NCI-H446 treated with DMSO at 0.1 percent for 48 hours (cell line): ENCODE results near the gene DOCK2.

Experiments used
- DNase-seq: peaks from one replicate; lab custom pipeline; 2025; lab: John Stamatoyannopoulos, UW

Gene DOCK2

DNA sequence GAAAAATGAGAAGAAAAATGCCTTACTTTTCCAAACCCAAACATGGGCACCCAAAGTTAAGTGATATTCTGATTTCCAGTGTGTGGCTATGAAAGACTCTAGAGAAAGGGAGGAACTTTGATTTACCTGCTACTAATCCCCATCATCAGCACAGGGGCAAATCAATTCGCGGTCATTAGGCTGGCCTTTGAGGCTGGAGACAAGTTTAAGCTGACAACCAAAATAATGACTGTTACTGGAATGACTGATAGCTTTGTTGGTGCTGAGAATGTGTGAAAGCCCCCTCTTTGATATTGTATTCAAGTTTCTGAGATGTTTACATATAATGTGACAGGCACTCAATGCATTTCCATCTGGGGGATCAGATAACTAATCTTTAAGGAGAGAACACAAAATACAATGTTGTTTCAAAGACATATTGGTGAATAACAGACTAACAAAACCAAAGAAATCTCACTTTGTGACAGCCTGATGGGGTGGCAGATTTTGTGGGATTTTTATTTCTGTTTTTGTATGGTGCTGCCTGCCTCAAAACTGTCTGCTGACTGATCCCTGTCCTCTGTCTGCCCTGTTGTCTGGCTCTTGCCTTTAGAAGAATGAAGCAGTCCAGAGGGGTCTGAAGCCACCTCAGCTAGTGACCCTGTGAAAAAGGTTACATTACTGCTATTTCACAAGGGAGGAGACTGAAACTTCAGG, 355.9 kb downstream of the DOCK2 start:
- no peak for DNase-seq

DNA sequence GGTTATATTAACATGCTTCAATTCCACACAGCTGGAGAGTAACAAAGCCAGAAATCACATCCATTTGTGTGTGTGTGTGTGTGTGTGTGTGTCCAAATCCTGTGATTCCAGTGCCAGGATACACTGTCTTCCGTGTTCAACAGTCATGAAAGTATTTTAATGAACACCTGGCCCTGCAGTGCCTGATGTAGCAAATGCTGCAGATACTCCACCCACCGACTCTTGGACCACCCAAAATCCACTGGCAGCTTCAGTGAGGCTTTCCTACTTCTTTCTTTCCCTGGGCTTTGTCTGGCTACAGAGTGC, 356.4 kb downstream of the DOCK2 start:
- DNase-seq, result no peak

DNA sequence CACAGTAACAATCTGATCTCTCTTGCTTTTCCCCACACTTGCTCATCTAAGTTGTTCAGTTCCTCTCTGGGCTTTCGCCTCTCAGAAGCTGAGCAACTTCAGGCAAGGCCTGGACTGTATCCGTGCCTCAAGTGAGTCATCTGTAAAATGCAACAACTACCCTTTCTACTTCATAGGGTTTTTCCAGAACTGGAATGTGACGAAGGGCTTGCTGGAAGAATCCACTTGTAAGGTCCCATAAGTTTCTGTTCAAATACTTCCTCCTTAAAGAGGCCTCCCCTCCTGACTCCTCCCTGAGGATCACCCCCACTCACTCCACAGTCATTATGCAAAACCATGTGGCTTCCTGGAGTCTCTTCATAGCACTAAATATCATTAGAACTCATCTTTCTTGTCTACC, 360.7 kb downstream of the DOCK2 start:
- DNase-seq, result no peak

DNA sequence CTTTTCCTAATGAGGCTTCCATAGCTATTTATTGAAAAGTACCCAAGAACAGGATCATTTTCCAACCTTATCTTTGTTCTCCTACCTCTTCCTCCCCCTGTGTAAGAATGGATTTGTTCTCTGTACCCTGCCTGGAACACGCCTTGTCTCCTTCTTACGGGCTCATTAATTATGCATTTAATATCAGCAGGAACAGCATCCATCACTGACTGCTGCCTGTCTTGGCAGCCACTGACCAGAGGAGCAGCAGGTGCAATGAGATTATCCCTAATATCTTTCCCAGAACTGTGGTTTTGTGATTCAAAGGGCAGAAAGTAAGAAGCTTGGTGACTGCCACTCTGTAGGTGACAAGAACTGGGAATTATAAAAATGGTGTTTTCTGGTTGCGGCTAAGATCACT, 362.5 kb downstream of the DOCK2 start:
- DNase-seq, result no peak

DNA sequence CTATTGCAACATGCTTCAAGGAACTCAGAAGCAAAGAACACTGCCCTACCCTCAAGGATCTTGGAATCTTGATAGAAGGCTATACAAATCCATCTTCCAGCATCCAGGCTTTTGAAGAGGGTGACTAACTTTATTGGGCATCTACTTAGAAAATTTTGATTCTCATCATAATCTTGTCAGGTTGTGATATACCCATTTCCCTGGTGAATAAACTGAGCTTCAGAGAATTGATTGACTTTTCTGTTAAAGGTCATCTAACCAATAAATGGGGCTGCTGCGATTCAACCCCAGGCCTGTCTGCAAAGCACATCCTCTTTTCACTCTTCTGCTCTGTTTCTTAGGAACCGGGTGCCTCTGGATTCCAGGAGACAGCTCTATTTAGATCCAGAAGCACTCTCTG, 363.1 kb downstream of the DOCK2 start:
- DNase-seq, result no peak

DNA sequence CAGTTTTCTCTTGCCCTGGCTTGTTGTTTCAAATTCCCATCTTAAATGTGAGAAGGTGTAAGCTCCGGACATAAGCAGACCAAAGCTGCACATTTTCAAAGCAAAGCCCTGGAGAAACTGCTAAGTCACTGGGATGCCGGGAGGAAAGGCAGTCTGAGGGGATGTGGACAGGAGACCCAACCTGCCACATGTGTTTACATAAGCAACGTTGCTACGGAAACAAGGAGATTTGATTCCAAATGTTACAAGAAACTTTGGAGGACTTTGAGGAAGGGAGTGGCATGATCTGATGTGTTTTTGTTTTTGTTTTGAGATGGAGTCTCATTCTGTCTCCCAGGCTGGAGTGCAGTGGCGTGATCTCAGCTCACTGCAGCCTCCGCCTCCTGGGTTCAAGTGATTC, 368.9 kb downstream of the DOCK2 start:
- DNase-seq, result no peak

DNA sequence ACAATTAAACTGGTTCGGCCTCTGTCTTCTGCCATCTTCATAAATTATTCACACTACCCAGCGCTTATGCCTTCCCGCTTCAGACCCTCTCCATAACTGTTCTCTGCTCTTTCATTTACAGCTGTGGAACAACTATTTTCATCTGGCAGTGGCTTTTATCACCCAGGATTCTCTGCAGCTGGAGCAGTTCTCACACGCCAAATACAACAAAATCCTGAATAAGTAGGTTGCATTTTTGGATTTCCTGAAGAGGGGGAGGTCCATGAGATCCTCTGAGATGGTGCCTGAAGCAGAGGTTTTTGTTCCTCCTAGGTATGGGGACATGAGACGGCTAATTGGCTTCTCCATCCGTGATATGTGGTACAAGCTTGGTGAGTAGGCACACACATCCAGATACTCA, 371.3 kb downstream of the DOCK2 start:
- no peak for DNase-seq

DNA sequence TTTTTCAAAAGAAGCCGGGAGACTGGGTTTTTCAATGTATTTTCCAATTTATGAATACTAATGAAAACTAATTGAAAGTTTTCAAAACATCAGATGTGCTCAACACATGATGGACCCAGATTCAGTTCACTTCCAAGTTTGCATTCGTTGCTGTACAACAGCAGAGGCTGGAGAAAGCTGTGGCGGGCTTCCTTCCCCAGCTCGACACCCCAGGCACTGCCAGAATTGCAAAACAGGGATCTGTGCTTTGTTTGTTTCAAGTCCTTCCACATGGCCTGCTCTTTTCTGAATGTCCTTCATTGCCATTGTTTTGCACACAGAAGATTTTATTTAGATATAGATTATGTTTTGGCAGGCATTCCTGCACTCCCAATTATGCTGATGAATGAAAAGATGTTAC, 373.5 kb downstream of the DOCK2 start:
- DNase-seq, result no peak

DNA sequence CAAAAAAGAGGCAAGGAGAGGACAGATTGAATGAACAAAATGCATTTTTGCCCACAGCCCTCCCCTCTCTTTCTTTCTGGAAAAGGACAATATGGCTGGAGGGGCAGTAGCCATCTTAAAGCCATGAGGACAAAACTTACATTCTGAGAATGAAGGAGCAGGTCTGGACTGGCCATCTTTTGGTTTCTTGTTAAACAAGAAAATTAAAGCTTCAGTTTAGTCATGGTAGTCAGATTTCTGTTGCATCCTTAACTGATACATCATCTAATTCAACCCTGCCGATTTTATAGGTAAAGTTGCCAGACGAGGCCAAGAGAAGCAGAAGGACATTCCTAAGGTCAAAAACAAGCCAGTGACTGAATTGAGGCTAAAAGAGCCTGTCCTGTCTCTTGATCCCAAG, 374.7 kb downstream of the DOCK2 start:
- DNase-seq, result no peak

DNA sequence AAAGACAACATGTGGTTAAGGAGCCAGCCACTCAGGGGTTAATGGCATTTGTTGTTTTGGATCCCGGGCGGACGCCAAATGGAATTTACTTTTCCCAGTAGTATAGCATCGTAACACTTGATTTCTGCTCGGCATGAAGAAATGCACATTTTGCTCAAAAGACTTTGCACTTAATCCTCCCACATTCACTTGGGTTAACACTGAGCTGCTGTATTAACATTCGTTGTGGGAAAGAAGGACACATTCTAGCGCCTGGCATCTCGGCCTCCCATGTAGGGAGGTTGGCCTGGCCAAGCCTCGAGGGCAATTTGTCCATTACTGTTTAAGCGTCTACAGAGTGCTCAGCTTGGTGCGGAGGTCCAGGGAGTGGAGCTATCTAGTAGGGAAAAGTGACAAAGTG, 375.5 kb downstream of the DOCK2 start:
- no peak for DNase-seq

DNA sequence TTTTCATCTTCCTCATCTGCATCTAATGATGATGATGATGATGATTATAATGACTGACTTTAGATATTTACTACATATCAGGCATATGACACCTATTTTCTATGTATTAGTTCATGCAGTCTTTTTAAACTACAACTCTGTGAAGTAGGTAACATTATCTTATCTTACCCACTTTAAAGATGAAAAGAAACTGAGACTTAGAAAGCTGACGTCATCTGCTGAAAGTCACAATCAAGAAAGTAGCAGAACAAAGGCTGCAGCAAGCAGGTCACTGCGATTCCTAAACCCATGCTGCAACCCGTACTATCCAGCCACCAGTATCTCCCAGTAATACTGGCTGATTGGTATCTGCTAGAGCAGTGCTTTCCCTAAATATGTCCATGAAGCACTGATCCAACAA, 383.3 kb downstream of the DOCK2 start:
- no peak for DNase-seq

DNA sequence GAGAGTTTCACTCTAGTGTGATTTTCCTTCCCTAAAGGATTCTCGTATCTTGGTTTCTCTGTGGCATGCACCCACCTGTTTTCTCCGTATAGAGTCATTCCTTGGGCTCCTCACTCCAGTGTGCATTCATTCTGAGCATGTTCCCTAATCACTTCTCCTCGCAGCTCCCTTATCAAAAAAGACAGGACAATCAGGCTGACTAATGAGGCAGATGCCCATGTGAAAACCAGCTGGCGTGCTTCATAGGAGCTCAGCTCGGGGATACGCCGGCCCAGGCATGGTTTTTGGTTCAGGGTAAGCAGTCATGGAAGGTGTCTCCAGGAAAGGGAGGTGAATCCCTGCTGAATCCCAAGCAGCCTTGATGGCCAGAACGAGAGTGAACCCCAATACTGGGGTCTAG, 384.4 kb downstream of the DOCK2 start:
- no peak for DNase-seq

DNA sequence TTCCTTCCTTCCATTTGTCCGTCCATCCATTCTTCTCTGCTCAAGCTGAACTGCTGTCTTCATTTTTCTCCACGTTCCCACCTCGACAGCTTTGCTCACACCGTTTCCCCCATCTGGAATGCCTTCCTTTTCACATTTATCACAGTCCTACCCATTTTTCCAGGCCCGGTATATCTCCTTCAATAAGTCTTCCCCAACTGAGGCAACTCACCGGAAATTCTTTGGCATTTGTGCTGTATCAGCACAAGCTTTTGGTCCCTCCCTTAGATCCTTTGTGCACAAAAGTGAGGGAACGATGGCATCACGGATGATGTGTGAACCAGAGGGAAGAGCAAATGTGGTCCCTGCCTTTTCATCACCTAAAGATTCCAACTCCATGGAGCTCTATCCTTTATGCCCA, 388.8 kb downstream of the DOCK2 start:
- no peak for DNase-seq

DNA sequence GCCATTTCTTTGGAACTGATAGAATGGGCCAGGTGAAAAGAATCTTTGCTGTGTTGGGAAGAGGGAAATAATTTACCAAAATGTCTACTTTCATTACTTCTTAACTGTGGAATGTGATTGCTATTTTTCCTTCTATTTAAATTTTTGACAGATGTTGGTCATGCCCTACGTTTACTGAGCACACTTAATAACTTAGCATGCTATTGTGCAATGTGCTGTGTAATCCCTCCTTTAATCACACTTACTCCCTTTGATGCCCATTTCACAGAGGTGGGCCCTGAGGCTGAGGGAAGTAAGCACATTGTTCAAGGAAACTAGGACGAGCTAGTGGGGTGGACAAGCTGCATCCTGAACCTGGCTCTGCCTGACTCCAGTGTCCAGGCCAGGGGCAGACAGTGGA, 391.0 kb downstream of the DOCK2 start:
- no peak for DNase-seq

DNA sequence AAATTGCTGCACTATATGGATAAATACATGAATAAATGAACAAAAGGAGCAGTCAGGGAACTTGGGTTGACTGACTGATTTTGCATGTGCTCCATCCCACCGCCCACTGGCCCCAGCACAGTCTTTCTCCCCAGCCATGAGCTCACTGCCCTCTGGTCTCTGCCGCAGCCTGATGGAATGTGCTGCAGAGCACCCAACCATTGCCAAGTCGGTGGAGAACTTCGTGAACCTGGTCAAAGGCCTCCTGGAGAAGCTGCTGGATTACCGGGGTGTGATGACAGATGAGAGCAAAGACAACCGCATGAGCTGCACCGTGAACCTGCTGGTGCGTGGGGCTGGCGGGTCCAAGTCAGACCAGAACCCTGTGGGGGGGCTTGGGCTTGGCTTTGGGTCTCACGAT, 397.2 kb downstream of the DOCK2 start:
- no peak for DNase-seq

DNA sequence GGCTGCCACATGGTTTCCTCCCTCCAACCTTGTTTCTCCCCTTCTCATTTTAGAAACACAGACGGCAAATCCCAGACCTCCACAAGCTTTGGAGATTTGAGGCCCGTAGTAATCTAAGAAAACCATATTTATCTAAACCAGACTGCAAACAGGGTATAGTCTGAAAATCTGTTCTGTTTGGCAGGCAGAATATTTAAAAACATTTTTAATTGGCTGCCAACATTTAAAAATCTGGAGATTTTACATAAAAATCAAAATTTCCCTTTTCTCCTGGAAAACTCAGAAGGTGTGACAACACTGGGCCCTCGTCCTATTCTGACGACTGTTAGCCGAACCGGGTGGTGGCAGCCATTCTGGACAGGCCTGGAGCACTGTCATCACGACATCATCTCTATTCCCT, 401.2 kb downstream of the DOCK2 start:
- DNase-seq, result no peak

DNA sequence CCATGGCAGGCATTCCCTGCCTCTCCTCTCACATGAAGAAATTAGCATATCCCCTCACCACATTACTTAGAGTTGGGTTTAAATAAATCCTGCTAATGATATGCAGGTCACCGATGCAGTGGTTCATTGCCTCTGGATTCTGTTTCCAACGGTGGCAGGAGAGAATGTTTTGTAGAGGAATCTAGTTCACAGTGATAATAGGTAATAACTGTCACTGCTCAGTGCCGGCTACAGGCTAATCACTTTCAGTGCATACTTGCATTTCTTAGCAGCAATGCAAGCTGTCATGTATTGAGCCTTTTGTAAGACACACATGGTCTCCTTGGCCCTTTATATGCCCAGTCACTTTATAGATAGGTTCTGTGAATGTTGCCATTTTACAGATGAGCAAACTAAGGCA, 402.8 kb downstream of the DOCK2 start:
- DNase-seq, result no peak

DNA sequence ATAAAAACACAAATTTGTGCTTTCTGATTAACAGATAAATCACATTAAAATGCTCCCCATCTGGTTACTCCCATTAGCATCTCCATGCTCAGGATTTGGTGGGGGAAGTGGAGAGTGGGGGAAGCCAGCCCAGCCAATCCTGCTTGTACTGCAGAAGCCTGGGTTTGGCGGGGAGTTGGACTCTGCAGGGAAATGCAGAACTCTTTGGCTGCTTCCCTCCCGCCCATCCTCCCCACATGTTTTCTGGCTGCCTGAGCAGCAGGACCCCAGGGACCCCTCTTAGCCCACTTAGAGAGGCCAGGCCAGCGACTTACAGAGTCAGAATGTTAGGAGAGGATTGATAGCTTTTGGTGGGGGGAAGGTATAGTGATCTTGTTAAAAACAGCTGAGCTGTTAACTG, 409.2 kb downstream of the DOCK2 start:
- DNase-seq, result no peak

DNA sequence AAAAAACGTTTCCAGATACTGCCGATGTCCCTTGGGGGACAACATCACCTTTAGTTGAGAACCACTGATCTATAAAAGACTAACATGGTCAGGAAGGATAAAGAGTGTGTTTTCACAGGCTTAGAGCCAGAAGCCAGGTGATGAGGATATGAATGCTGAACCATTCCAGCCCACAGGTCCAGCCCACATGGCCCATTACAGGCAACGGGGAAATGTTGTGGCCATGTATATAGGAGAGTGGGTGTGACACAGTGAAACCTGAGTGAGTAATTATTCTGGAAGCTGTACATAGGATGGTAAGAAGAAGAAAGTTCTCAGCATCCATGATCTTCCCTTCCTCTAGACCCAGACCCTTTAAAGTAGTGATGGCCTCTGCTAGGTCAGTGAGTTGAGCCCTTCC, 412.6 kb downstream of the DOCK2 start:
- DNase-seq, result no peak

DNA sequence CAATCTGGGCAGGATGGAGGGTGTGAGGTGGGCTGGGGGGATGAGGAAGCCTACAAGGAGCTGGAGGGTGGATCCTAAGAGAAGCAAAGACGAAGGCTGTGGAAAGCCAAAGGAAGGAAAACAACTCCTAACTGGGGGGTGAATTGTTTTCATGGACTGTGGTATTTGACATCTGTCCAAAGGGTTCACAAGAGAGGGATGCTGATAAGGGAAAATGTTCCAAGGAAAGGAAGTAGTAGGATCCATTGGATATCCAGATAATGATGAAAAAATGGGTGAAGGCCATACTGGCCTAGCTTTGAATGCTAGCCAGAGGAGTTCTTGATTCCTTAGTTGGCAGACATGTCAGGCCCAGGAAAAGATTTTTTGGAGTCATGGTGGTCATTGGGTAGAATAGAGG, 416.8 kb downstream of the DOCK2 start:
- no peak for DNase-seq

DNA sequence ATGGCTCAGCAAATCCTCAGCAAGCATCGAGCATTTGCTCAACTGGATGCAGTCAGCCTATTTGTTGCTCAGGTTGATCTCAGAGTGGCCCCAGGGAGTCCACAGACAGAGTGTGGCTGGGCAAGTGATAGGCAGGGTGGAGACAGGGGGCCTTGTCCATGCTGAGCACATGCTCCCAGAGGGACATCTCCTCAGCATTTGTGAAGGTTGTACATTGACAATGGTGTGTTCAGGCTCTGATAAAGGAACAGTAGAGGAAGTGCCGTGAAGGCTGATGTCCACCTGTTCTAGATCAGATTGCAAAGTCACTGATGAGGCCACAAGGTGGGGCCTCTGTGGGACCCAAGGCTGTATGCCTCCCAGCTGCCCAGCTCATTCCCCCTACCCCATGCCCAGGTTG, 418.5 kb downstream of the DOCK2 start:
- no peak for DNase-seq

DNA sequence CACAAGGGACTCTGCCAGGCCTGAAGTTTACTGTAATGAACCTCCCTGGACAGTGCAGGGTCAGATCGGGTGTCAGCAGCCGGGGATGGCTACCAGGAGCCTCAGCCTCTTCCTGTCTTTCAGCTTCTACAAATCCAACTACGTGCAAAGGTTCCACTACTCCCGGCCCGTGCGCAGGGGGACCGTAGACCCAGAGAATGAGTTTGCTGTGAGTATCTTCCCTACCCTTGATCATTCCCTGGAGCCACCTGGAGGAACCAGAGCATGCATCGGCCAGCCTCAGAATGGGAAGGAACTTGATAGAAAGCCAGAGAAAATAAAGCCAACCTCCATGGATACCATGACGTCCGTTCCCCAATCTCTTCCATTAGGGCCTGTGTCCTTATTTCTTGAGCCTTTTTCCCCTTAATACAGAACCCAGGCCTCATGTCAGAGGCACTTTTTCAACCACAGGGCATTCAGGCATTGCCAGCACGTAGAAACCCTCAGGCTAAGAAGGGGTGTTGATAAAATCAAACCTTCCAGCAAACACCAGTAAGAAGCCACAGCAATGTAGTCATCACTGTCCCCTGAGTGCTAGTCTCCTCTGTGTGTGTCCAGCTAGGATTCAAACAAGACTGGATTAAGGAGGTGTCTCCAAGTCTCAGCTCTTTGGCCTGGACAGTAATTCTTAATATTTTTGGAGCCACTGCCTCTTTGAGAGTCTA, 419.6 kb downstream of the DOCK2 start:
- no peak for DNase-seq

DNA sequence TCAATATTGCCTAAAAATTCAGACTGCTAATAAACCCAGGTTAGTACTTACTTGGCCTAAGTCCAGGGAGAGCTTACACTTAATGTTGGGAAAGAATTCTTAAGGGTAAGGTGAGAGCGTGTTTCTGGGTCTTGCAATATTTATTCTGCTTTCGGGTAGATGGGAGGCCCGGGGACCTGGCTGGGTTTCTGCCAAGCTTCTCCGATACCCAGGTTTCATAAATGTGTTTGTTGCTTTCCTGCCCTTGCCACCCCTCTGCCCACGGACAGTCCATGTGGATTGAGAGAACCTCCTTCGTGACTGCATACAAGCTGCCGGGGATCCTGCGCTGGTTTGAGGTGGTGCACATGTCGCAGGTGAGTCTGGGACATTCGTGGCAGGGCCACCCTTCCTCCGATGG, 420.2 kb downstream of the DOCK2 start:
- DNase-seq, result no peak

DNA sequence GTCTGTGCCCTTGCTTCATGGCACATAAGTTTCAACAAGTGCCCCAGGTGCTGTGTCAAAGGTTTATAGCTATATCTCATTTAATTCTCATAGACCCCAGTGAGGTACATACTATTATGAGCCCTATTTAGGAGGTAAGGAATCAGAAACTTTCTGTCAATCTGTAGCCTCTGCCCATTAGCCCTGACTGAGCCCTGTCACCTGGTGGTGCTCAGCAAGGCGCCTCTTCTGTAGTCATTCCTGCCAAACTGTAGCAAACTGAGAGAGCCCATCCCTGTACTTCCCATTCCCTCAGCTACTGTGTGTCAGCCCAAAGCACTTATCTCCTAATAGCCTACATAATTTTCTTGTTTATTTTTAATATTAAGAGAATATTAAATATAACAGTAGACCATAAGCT, 422.1 kb downstream of the DOCK2 start:
- no peak for DNase-seq
